ENCODE results near the gene PODN. TPM values are rescaled to one million over a fixed set of nuclear protein-coding genes. Genes with fewer than 3 reads are reported as not detected.
A peak's percentile ranks its signal among the peaks of the same experiment; 100 is the strongest.

Gene PODN
- total RNA-seq, 2 experiments from 2014 or later, result not detected

GRCh38 chr1:53121319-53122172, 59.5 kb downstream of the PODN start:
- POLR2A ChIA-PET, result interaction anchor here (1.0 to 1.1 kb wide), 2 partner anchors 10 to 12 kb away, joined by 3 read pairs; no protein-coding TSS in a partner anchor
- DNase-seq, result peak; percentile 66
- no peaks in the 10 kb centered on the region for H3K4me1 Mint-ChIP-seq (ENCODE audit: low read depth)
- H3K4me3 Mint-ChIP-seq, result no peak overlapping the region
- ATAC-seq, result peak; percentile 90
- no peaks in the 10 kb centered on the region for H3K36me3 Mint-ChIP-seq (ENCODE audit: low read depth)
- intact Hi-C loops (cut with micrococcal nuclease), result no loop called here
- no peaks in the 10 kb centered on the region for H3K27me3 Mint-ChIP-seq
- no peak overlapping the region for H3K27ac Mint-ChIP-seq
- TF ChIP-seq CTCF (IDR thresholded peaks at IDR 0.05), result no peak
- CTCF ChIA-PET, result no interaction called here
- H3K9me3 Mint-ChIP-seq, result no peaks in the 10 kb centered on the region

- no peak for TF ChIP-seq CTCF (IDR thresholded peaks at IDR 0.05)
- Mint-ChIP-seq H3K4me3 (no peak overlapping the region), H3K27me3 (no peaks in the 10 kb centered on the region), H3K9me3 (no peaks in the 10 kb centered on the region), H3K36me3 (ENCODE audit: low read depth) (no peaks in the 10 kb centered on the region), H3K27ac (no peak overlapping the region), H3K4me1 (ENCODE audit: low read depth) (no peaks in the 10 kb centered on the region)
- ChIA-PET CTCF (no interaction called here), POLR2A (interaction anchor here (1.1 kb wide), 1 partner anchor 11 kb away, joined by 3 read pairs; no protein-coding TSS in a partner anchor)
- DNase-seq (no peak), ATAC-seq (no peak)
- intact Hi-C loops (cut with micrococcal nuclease), result no loop called here
Measured at GRCh38 chr1:53122201-53122885, 60.3 kb downstream of the PODN start.

GRCh38 chr1:53122961-53123413, 61.0 kb downstream of the PODN start:
- CTCF ChIA-PET, result no interaction called here
- no peak overlapping the region for H3K27ac Mint-ChIP-seq
- no peaks in the 10 kb centered on the region for H3K9me3 Mint-ChIP-seq
- intact Hi-C loops (cut with micrococcal nuclease), result no loop called here
- TF ChIP-seq CTCF (IDR thresholded peaks at IDR 0.05), result no peak
- no peak for DNase-seq
- no peaks in the 10 kb centered on the region for H3K27me3 Mint-ChIP-seq
- no peaks in the 10 kb centered on the region for H3K36me3 Mint-ChIP-seq (ENCODE audit: low read depth)
- no peak overlapping the region for H3K4me3 Mint-ChIP-seq
- no peaks in the 10 kb centered on the region for H3K4me1 Mint-ChIP-seq (ENCODE audit: low read depth)
- POLR2A ChIA-PET, result no interaction called here
- no peak for ATAC-seq

GRCh38 chr1:53123453-53124140, 61.6 kb downstream of the PODN start:
- Mint-ChIP-seq H3K4me1 (ENCODE audit: low read depth) (no peaks in the 10 kb centered on the region), H3K9me3 (no peaks in the 10 kb centered on the region), H3K36me3 (ENCODE audit: low read depth) (no peaks in the 10 kb centered on the region), H3K27me3 (no peaks in the 10 kb centered on the region), H3K4me3 (no peak overlapping the region), H3K27ac (no peak overlapping the region)
- ChIA-PET POLR2A (no interaction called here), CTCF (no interaction called here)
- no peak for TF ChIP-seq CTCF (IDR thresholded peaks at IDR 0.05)
- intact Hi-C loops (cut with micrococcal nuclease), result no loop called here
- DNase-seq, result no peak
- no peak for ATAC-seq
